ENCODE measurements around the gene ITPKA. TPM values are rescaled to one million over a fixed set of nuclear protein-coding genes. Genes with fewer than 3 reads are reported as not detected.

ITPKA gene
- total RNA-seq, 1 experiment from 2014 or later: not detected

GRCh38 chr15:41484937-41485625 lies 8.6 kb upstream of the ITPKA start:
- no peak overlapping the region for H3K27ac ChIP-seq (ENCODE audit: low read length)
- no peaks in the 10 kb centered on the region for H3K9me3 ChIP-seq (ENCODE audit: low read length)
- no peak overlapping the region for H3K4me3 ChIP-seq (ENCODE audit: low read length)
- no peaks in the 10 kb centered on the region for H4K20me1 ChIP-seq (ENCODE audit: insufficient read depth, low read depth, low read length)
- H3K4me1 ChIP-seq (ENCODE audit: low read length): no peaks in the 10 kb centered on the region
- no peak overlapping the region for H3K4me2 ChIP-seq (ENCODE audit: low read depth, low read length, poor library complexity, severe bottlenecking)
- no peaks in the 10 kb centered on the region for H3K79me2 ChIP-seq (ENCODE audit: low read length)
- peaks cover 13% of the 10 kb centered on the region for H3K36me3 ChIP-seq (ENCODE audit: insufficient read depth, low read length)
- no peak overlapping the region for H3K9ac ChIP-seq (ENCODE audit: low read length)
- no peak overlapping the region for H2AFZ ChIP-seq (ENCODE audit: low read length)
- no peak for DNase-seq
- H3K9me2 ChIP-seq (replicated peaks; ENCODE audit: insufficient read depth, low read length): no peaks in the 10 kb centered on the region
- no peaks in the 10 kb centered on the region for H3K27me3 ChIP-seq (ENCODE audit: low read length)

GRCh38 chr15:41486286-41486685 lies 7.4 kb upstream of the ITPKA start:
- no peaks in the 10 kb centered on the region for H3K79me2 ChIP-seq (ENCODE audit: low read length)
- no peaks in the 10 kb centered on the region for H3K4me1 ChIP-seq (ENCODE audit: low read length)
- H3K9me3 ChIP-seq (ENCODE audit: low read length): no peaks in the 10 kb centered on the region
- H3K36me3 ChIP-seq (ENCODE audit: insufficient read depth, low read length): peaks cover 9% of the 10 kb centered on the region; the same call in 1 of the 2 replicates
- no peak for DNase-seq
- H4K20me1 ChIP-seq (ENCODE audit: insufficient read depth, low read depth, low read length): no peaks in the 10 kb centered on the region
- no peak overlapping the region for H3K9ac ChIP-seq (ENCODE audit: low read length)
- H3K27me3 ChIP-seq (ENCODE audit: low read length): no peaks in the 10 kb centered on the region
- no peak overlapping the region for H3K27ac ChIP-seq (ENCODE audit: low read length)
- H3K9me2 ChIP-seq (replicated peaks; ENCODE audit: insufficient read depth, low read length): no peaks in the 10 kb centered on the region
- no peak overlapping the region for H3K4me2 ChIP-seq (ENCODE audit: low read depth, low read length, poor library complexity, severe bottlenecking)
- H3K4me3 ChIP-seq (ENCODE audit: low read length): no peak overlapping the region
- H2AFZ ChIP-seq (ENCODE audit: low read length): no peak overlapping the region

GRCh38 chr15:41487381-41487780 lies 6.3 kb upstream of the ITPKA start:
- Histone ChIP-seq H3K9me2 (replicated peaks; ENCODE audit: insufficient read depth, low read length) (no peaks in the 10 kb centered on the region), H2AFZ (ENCODE audit: low read length) (no peak overlapping the region), H3K9ac (ENCODE audit: low read length) (no peak overlapping the region), H3K36me3 (ENCODE audit: insufficient read depth, low read length) (peaks cover 6% of the 10 kb centered on the region; the same call in 1 of the 2 replicates), H3K4me2 (ENCODE audit: low read depth, low read length, poor library complexity, severe bottlenecking) (no peak overlapping the region), H4K20me1 (ENCODE audit: insufficient read depth, low read depth, low read length) (peaks cover 4% of the 10 kb centered on the region; the same call in 1 of the 2 replicates), H3K4me1 (ENCODE audit: low read length) (no peaks in the 10 kb centered on the region), H3K9me3 (ENCODE audit: low read length) (no peaks in the 10 kb centered on the region), H3K27me3 (ENCODE audit: low read length) (no peaks in the 10 kb centered on the region), H3K79me2 (ENCODE audit: low read length) (no peaks in the 10 kb centered on the region), H3K4me3 (ENCODE audit: low read length) (no peak overlapping the region), H3K27ac (ENCODE audit: low read length) (no peak overlapping the region)
- no peak for DNase-seq

- no peaks in the 10 kb centered on the region for H3K27me3 ChIP-seq (ENCODE audit: low read length)
Observed at GRCh38 chr15:41487802-41488201, 5.9 kb upstream of the ITPKA start.

GRCh38 chr15:41489641-41490040 lies 4.0 kb upstream of the ITPKA start:
- Histone ChIP-seq H2AFZ (ENCODE audit: low read length) (no peak overlapping the region), H3K36me3 (ENCODE audit: insufficient read depth, low read length) (no peaks in the 10 kb centered on the region), H3K4me1 (ENCODE audit: low read length) (peaks cover 18% of the 10 kb centered on the region), H3K27me3 (ENCODE audit: low read length) (no peaks in the 10 kb centered on the region), H3K27ac (ENCODE audit: low read length) (no peak overlapping the region), H3K9ac (ENCODE audit: low read length) (no peak overlapping the region), H3K9me3 (ENCODE audit: low read length) (no peaks in the 10 kb centered on the region), H3K4me3 (ENCODE audit: low read length) (no peak overlapping the region), H3K4me2 (ENCODE audit: low read depth, low read length, poor library complexity, severe bottlenecking) (no peak overlapping the region), H3K79me2 (ENCODE audit: low read length) (no peaks in the 10 kb centered on the region), H3K9me2 (replicated peaks; ENCODE audit: insufficient read depth, low read length) (no peaks in the 10 kb centered on the region), H4K20me1 (ENCODE audit: insufficient read depth, low read depth, low read length) (peaks cover 7% of the 10 kb centered on the region; the same call in 1 of the 2 replicates)
- DNase-seq: no peak

More at GRCh38 chr15:41487802-41488201, 5.9 kb upstream of the ITPKA start:
- no peaks in the 10 kb centered on the region for H3K9me2 ChIP-seq (replicated peaks; ENCODE audit: insufficient read depth, low read length)
- peaks cover 4% of the 10 kb centered on the region for H3K4me1 ChIP-seq (ENCODE audit: low read length)
- peaks cover 4% of the 10 kb centered on the region; the same call in 1 of the 2 replicates for H4K20me1 ChIP-seq (ENCODE audit: insufficient read depth, low read depth, low read length)
- H2AFZ ChIP-seq (ENCODE audit: low read length): no peak overlapping the region
- no peak overlapping the region for H3K27ac ChIP-seq (ENCODE audit: low read length)
- no peak overlapping the region for H3K4me2 ChIP-seq (ENCODE audit: low read depth, low read length, poor library complexity, severe bottlenecking)
- H3K79me2 ChIP-seq (ENCODE audit: low read length): no peaks in the 10 kb centered on the region
- DNase-seq: no peak
- H3K9ac ChIP-seq (ENCODE audit: low read length): no peak overlapping the region
- peaks cover 1% of the 10 kb centered on the region; the same call in 1 of the 2 replicates for H3K36me3 ChIP-seq (ENCODE audit: insufficient read depth, low read length)
- H3K4me3 ChIP-seq (ENCODE audit: low read length): no peak overlapping the region
- H3K9me3 ChIP-seq (ENCODE audit: low read length): no peaks in the 10 kb centered on the region

- H3K27ac ChIP-seq (ENCODE audit: low read length): no peak overlapping the region
- no peak for DNase-seq
- H3K4me2 ChIP-seq (ENCODE audit: low read depth, low read length, poor library complexity, severe bottlenecking): no peak overlapping the region
- H3K4me3 ChIP-seq (ENCODE audit: low read length): no peak overlapping the region
- H3K27me3 ChIP-seq (ENCODE audit: low read length): no peaks in the 10 kb centered on the region
- no peaks in the 10 kb centered on the region for H3K9me2 ChIP-seq (replicated peaks; ENCODE audit: insufficient read depth, low read length)
- no peaks in the 10 kb centered on the region for H3K36me3 ChIP-seq (ENCODE audit: insufficient read depth, low read length)
- H3K9ac ChIP-seq (ENCODE audit: low read length): no peak overlapping the region
- no peaks in the 10 kb centered on the region for H3K79me2 ChIP-seq (ENCODE audit: low read length)
- peaks cover 18% of the 10 kb centered on the region for H3K4me1 ChIP-seq (ENCODE audit: low read length)
- H2AFZ ChIP-seq (ENCODE audit: low read length): no peak overlapping the region
- no peaks in the 10 kb centered on the region for H3K9me3 ChIP-seq (ENCODE audit: low read length)
- H4K20me1 ChIP-seq (ENCODE audit: insufficient read depth, low read depth, low read length): peaks cover 7% of the 10 kb centered on the region; the same call in 1 of the 2 replicates
Observed at GRCh38 chr15:41490355-41490754, 3.3 kb upstream of the ITPKA start.

- Histone ChIP-seq H4K20me1 (ENCODE audit: insufficient read depth, low read depth, low read length) (peaks cover 7% of the 10 kb centered on the region; the same call in 1 of the 2 replicates), H3K9ac (ENCODE audit: low read length) (no peak overlapping the region), H3K9me2 (replicated peaks; ENCODE audit: insufficient read depth, low read length) (no peaks in the 10 kb centered on the region), H3K4me3 (ENCODE audit: low read length) (no peak overlapping the region), H3K4me1 (ENCODE audit: low read length) (peaks cover 18% of the 10 kb centered on the region), H3K36me3 (ENCODE audit: insufficient read depth, low read length) (no peaks in the 10 kb centered on the region), H3K4me2 (ENCODE audit: low read depth, low read length, poor library complexity, severe bottlenecking) (no peak overlapping the region), H3K27me3 (ENCODE audit: low read length) (no peaks in the 10 kb centered on the region), H3K9me3 (ENCODE audit: low read length) (no peaks in the 10 kb centered on the region), H3K27ac (ENCODE audit: low read length) (no peak overlapping the region), H3K79me2 (ENCODE audit: low read length) (no peaks in the 10 kb centered on the region), H2AFZ (ENCODE audit: low read length) (no peak overlapping the region)
- no peak for DNase-seq
Observed at GRCh38 chr15:41491889-41492288, 1.8 kb upstream of the ITPKA start.

- no peak for DNase-seq
- peak overlapping the region; percentile 73 for H3K9ac ChIP-seq (ENCODE audit: low read length)
- H4K20me1 ChIP-seq (ENCODE audit: insufficient read depth, low read depth, low read length): peaks cover 7% of the 10 kb centered on the region; the same call in 1 of the 2 replicates
- H3K9me3 ChIP-seq (ENCODE audit: low read length): no peaks in the 10 kb centered on the region
- H3K4me3 ChIP-seq (ENCODE audit: low read length): peak overlapping the region; percentile 79
- peak overlapping the region; percentile 100 for H2AFZ ChIP-seq (ENCODE audit: low read length)
- no peaks in the 10 kb centered on the region for H3K27me3 ChIP-seq (ENCODE audit: low read length)
- H3K4me2 ChIP-seq (ENCODE audit: low read depth, low read length, poor library complexity, severe bottlenecking): peak overlapping the region; percentile 92
- H3K36me3 ChIP-seq (ENCODE audit: insufficient read depth, low read length): no peaks in the 10 kb centered on the region
- no peak overlapping the region for H3K27ac ChIP-seq (ENCODE audit: low read length)
- no peaks in the 10 kb centered on the region for H3K9me2 ChIP-seq (replicated peaks; ENCODE audit: insufficient read depth, low read length)
- H3K4me1 ChIP-seq (ENCODE audit: low read length): peaks cover 18% of the 10 kb centered on the region
- H3K79me2 ChIP-seq (ENCODE audit: low read length): no peaks in the 10 kb centered on the region
Observed at GRCh38 chr15:41492597-41493204, 973 bp upstream of the ITPKA start.

All from Karpas-422 (cell line).